GM19193 (cell line): ENCODE data around the gene COL5A1.

Experiments used
- POLR2A ChIP-seq: IDR thresholded peaks from 4 replicates; pipeline ENCODE4 v1.6.1; 2011; ENCODE audit not compliant: insufficient read depth, insufficient read length; ENCODE audit errors: extremely low read depth

COL5A1 gene

GRCh38 chr9:134764473-134765269 is 123.1 kb downstream of the COL5A1 start:
- TF ChIP-seq POLR2A: no peak

GRCh38 chr9:134765785-134766184 is 124.2 kb downstream of the COL5A1 start:
- TF ChIP-seq POLR2A: peak; percentile 34

GRCh38 chr9:134766587-134766986 is 125.0 kb downstream of the COL5A1 start:
- peak; percentile 71 for TF ChIP-seq POLR2A

- TF ChIP-seq POLR2A: no peak
Observed at GRCh38 chr9:134768332-134768708, 126.7 kb downstream of the COL5A1 start.

- no peak for TF ChIP-seq POLR2A
Observed at GRCh38 chr9:134768709-134769351, 127.2 kb downstream of the COL5A1 start.

GRCh38 chr9:134770972-134771971 is 129.7 kb downstream of the COL5A1 start:
- TF ChIP-seq POLR2A: peak; percentile 47

GRCh38 chr9:134772331-134772730 is 130.7 kb downstream of the COL5A1 start:
- TF ChIP-seq POLR2A: no peak

GRCh38 chr9:134773842-134774241 is 132.2 kb downstream of the COL5A1 start:
- no peak for TF ChIP-seq POLR2A

GRCh38 chr9:134774410-134774809 is 132.8 kb downstream of the COL5A1 start:
- TF ChIP-seq POLR2A: no peak

- no peak for TF ChIP-seq POLR2A
Observed at GRCh38 chr9:134775081-134775951, 133.7 kb downstream of the COL5A1 start.

GRCh38 chr9:134776080-134776796 is 134.6 kb downstream of the COL5A1 start:
- no peak for TF ChIP-seq POLR2A

- no peak for TF ChIP-seq POLR2A
Observed at GRCh38 chr9:134777153-134777552, 135.6 kb downstream of the COL5A1 start.

GRCh38 chr9:134778156-134778555 is 136.6 kb downstream of the COL5A1 start:
- no peak for TF ChIP-seq POLR2A
